Endometrial microvascular endothelial cells (primary cell): ENCODE measurements around the gene ANXA10. TPM values are rescaled to one million over a fixed set of nuclear protein-coding genes. Genes with fewer than 3 reads are reported as not detected.
"Not testable (repeated sequence)": the region's sequence is repeated elsewhere in the genome, so short reads cannot be mapped to it uniquely, and the experiment has no call there.

Experiments
- in situ Hi-C: cut with HindIII; loops from 2 replicates; pipeline ENCODE4 v1.10.0; 2017; ENCODE audit warnings: low sequenced_read_pairs, low pct_unique_long_range_greater_than_20kb; ENCODE audit errors: inconsistent ontology term
- total RNA-seq: library from RNA; depleted of rRNA; stranded (reverse); fragments of >200 nt; gene quantifications from one replicate; pipeline ENCODE4 v1.2.3, GENCODE V29; 2015; ENCODE audit errors: inconsistent ontology term

ANXA10 gene
- total RNA-seq, 1 donor from 2014 or later = not detected

- in situ Hi-C loops = no loop called here
These were observed 111.0 kb downstream of the ANXA10 start for GRCh38 chr4:168203233-168203911.

DNA sequence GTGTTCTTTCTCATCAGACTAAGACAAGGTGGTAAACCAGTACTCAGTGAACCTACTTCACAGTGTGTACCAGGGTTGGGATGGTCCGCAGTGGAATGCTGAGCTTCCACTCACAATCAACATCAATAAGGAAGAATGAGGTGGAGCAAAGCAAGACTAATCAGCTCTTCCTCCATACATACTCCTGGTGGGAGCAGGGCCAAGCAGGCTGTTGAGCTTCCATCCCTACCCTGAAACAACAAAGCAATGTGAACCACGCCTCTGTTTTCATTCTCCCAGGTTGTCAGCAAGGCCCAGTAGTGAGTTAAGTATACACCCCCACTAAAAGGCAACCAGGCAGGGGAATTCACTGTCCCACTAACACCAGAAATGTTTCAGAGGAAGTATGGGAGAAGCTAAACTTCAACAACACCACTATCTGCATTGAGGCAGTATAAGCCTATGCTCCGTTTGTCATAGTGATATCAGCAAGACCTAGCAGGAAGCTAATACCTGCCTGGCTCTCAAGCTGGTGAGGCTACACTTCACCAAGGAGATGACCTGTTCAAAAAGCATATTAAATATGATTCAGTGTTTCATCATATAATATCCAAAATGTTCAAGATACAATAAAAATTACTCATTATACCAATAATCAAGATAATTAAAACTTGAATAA, 116.7 kb downstream of the ANXA10 start:
- in situ Hi-C loops = no loop called here

GRCh38 chr4:168212656-168213055, 120.3 kb downstream of the ANXA10 start:
- in situ Hi-C loops = no loop called here

GRCh38 chr4:168213511-168213910, 121.2 kb downstream of the ANXA10 start:
- in situ Hi-C loops = not testable (repeated sequence)

GRCh38 chr4:168218645-168219044, 126.3 kb downstream of the ANXA10 start:
- in situ Hi-C loops = no loop called here

- in situ Hi-C loops = no loop called here
These were observed 128.6 kb downstream of the ANXA10 start for GRCh38 chr4:168220893-168221292.

- in situ Hi-C loops = no loop called here
These were observed 129.0 kb downstream of the ANXA10 start for GRCh38 chr4:168221301-168221700.

Other genes with a start within 250 kb of the ANXA10 start
- gene DDX60, start 226.2 kb downstream of the ANXA10 start, total RNA-seq = 30.8 TPM